Panc1 (cell line): ENCODE data around the gene POLD2.

Experiments used
- SIN3A ChIP-seq: IDR thresholded peaks from 2 replicates; pipeline ENCODE4 v1.6.1; 2012; ENCODE audit warnings: low read depth, mild to moderate bottlenecking, low read length, moderate library complexity, borderline replicate concordance; ENCODE audit not compliant: insufficient read depth
- TF ChIP-seq, protein P1 (sequence below): fragments of 450-650 bp; IDR thresholded peaks from 2 replicates; pipeline ENCODE4 v1.5.1; 2017; ENCODE audit warnings: mild to moderate bottlenecking

DNA sequence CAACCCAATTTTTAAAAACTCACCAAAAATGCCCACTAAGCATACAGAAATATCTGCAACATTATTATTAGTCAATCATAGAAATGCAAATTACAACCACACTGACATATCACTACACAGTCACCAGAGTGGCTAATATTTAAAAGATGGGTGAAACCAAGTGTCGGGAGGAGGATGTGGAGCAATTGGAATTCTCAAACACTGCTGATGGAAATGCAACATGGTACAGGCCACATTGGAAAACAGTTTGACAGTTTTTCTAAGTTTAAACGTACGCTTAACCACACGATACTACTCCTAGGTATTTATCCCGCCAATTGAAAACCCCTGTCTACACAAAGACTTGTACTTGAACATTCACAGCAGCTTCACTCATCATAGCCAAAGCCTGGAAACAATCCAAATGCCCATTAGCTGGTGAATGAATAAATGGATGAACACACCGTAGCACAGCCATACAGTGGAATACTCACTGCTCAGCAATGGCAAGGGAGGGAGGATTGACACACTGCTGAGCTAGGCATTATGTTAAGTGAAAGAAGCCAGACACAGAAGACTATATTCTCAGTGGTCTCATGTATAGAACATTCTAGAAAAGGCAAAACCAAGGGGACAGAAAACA lies 49.6 kb upstream of the POLD2 start:
- TF ChIP-seq, protein P1, sequence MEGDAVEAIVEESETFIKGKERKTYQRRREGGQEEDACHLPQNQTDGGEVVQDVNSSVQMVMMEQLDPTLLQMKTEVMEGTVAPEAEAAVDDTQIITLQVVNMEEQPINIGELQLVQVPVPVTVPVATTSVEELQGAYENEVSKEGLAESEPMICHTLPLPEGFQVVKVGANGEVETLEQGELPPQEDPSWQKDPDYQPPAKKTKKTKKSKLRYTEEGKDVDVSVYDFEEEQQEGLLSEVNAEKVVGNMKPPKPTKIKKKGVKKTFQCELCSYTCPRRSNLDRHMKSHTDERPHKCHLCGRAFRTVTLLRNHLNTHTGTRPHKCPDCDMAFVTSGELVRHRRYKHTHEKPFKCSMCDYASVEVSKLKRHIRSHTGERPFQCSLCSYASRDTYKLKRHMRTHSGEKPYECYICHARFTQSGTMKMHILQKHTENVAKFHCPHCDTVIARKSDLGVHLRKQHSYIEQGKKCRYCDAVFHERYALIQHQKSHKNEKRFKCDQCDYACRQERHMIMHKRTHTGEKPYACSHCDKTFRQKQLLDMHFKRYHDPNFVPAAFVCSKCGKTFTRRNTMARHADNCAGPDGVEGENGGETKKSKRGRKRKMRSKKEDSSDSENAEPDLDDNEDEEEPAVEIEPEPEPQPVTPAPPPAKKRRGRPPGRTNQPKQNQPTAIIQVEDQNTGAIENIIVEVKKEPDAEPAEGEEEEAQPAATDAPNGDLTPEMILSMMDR = no peak
- TF ChIP-seq SIN3A = no peak
